MCF 10A (cell line): ENCODE measurements around the gene TAF3. TPM values are rescaled to one million over a fixed set of nuclear protein-coding genes. Genes with fewer than 3 reads are reported as not detected.

Experiments used
- BruUV-seq: library from RNA; stranded (reverse); fragments of 400-500 nt; replicated peaks from 2 replicates; lab custom pipeline; 2021; lab: Mats Ljungman, UMichigan
- CTCF ChIA-PET: fragments of 300-600 bp; sonication (Branson Sonifier 250); formaldehyde crosslinking; extraction: SDS; loops from one replicate; lab custom pipeline; 2021; ENCODE audit warnings: antibody characterized with exemption, inconsistent platforms; lab: Yijun Ruan, JAX
- POLR2A ChIA-PET: fragments of 300-600, 350-650 bp; sonication (Branson Sonifier 250); formaldehyde crosslinking; extraction: SDS; loops from one replicate; lab custom pipeline; 2020; ENCODE audit warnings: antibody characterized with exemption, inconsistent platforms; lab: Yijun Ruan, JAX
- DNase-seq: peaks from one replicate; pipeline ENCODE4 v3.0.0-alpha.2; 2018; ENCODE audit not compliant: unreplicated experiment
- H3K27ac Mint-ChIP-seq: one replicate; pipeline ENCODE4 v1.8.0; 2022; ENCODE audit warnings: mild to moderate bottlenecking, low read depth, mixed read lengths; ENCODE audit not compliant: unreplicated experiment
- H3K27me3 Mint-ChIP-seq: one replicate; pipeline ENCODE4 v1.8.0; 2022; ENCODE audit warnings: mixed read lengths; ENCODE audit not compliant: insufficient read depth, unreplicated experiment
- H3K36me3 Mint-ChIP-seq: one replicate; pipeline ENCODE4 v1.8.0; 2022; ENCODE audit warnings: mild to moderate bottlenecking, moderate library complexity, mixed read lengths; ENCODE audit not compliant: insufficient read depth, unreplicated experiment
- H3K4me1 Mint-ChIP-seq: one replicate; pipeline ENCODE4 v1.8.0; 2022; ENCODE audit warnings: mixed read lengths; ENCODE audit not compliant: insufficient read depth, unreplicated experiment
- H3K4me3 Mint-ChIP-seq: one replicate; pipeline ENCODE4 v1.8.0; 2022; ENCODE audit warnings: mild to moderate bottlenecking, moderate library complexity, mixed read lengths; ENCODE audit not compliant: unreplicated experiment
- H3K9me3 Mint-ChIP-seq: one replicate; pipeline ENCODE4 v1.8.0; 2022; ENCODE audit warnings: mixed read lengths; ENCODE audit not compliant: unreplicated experiment
- intact Hi-C: fragments of 100-400 bp; cut with micrococcal nuclease; formaldehyde crosslinking; loops from 2 replicates; pipeline ENCODE4 v1.14.1; 2022
- total RNA-seq: library from RNA; stranded (reverse); gene quantifications from 2 replicates; pipeline ENCODE4 v1.2.3, GENCODE V29; 2022
- TF ChIP-seq, protein P1 (sequence below): fragments of 200-600 bp; IDR thresholded peaks from one replicate; pipeline ENCODE4 v1.8.0; 2022; ENCODE audit warnings: antibody characterized with exemption, mild to moderate bottlenecking; ENCODE audit not compliant: unreplicated experiment

The TAF3 gene
- total RNA-seq, 1 experiment from 2014 or later, result 9.9 TPM

DNA sequence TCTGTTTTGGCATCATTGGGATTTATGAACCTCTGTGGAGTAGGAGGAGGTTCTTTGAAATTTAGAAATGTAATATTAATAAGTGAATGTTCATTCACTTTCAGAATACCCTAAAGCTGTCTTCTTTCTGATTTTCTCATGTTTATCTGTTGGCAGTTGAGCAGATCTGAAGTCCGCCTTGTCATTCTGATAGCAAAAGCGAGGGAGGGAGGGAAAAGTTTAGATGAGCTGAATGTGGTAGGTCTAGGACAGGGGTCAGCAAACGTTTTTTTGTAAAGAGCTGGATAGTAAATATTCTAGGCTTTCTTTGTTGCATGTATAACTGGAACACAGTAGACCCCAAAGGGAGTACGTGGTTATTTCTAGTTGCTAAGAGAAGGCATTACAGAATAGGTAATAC is 141.8 kb downstream of the TAF3 start:
- Mint-ChIP-seq H3K36me3 (peaks cover 9% of the 10 kb centered on the region), H3K4me1 (no peaks in the 10 kb centered on the region), H3K9me3 (no peaks in the 10 kb centered on the region), H3K27ac (no peak overlapping the region), H3K27me3 (no peaks in the 10 kb centered on the region), H3K4me3 (no peak overlapping the region)
- TF ChIP-seq, protein P1, sequence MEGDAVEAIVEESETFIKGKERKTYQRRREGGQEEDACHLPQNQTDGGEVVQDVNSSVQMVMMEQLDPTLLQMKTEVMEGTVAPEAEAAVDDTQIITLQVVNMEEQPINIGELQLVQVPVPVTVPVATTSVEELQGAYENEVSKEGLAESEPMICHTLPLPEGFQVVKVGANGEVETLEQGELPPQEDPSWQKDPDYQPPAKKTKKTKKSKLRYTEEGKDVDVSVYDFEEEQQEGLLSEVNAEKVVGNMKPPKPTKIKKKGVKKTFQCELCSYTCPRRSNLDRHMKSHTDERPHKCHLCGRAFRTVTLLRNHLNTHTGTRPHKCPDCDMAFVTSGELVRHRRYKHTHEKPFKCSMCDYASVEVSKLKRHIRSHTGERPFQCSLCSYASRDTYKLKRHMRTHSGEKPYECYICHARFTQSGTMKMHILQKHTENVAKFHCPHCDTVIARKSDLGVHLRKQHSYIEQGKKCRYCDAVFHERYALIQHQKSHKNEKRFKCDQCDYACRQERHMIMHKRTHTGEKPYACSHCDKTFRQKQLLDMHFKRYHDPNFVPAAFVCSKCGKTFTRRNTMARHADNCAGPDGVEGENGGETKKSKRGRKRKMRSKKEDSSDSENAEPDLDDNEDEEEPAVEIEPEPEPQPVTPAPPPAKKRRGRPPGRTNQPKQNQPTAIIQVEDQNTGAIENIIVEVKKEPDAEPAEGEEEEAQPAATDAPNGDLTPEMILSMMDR, result no peak
- no peak for DNase-seq
- ChIA-PET POLR2A (interaction anchor here (1.0 to 1.2 kb wide), 2 partner anchors 11 to 26 kb away, joined by 3 read pairs; no protein-coding TSS in a partner anchor), CTCF (no interaction called here)
- BruUV-seq, result no TSS peak
- intact Hi-C loops, result no loop called here

DNA sequence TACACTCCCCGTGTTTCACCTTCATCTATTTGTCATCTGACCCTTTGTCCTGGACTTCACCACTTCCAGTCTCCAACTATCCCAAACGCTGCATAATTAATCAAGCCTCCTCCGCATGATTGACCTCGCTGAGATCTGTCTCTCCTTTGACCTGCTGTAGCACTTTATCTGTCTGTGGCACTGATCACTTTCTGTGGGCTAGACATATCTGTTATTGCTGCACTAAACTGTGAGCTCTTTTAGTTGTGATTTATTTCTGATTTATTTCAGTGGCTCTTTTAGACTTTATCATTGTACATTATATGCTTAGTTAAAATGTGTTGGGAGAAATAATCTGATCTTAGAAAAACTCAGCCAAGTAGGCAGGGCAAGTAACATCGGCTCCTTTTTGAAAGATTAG is 144.3 kb downstream of the TAF3 start:
- TF ChIP-seq, protein P1, result no peak
- ChIA-PET POLR2A (no interaction called here), CTCF (no interaction called here)
- Mint-ChIP-seq H3K27ac (no peak overlapping the region), H3K4me1 (no peaks in the 10 kb centered on the region), H3K36me3 (peaks cover 9% of the 10 kb centered on the region), H3K27me3 (no peaks in the 10 kb centered on the region), H3K4me3 (no peak overlapping the region), H3K9me3 (no peaks in the 10 kb centered on the region)
- intact Hi-C loops, result no loop called here
- no TSS peak for BruUV-seq
- no peak for DNase-seq

DNA sequence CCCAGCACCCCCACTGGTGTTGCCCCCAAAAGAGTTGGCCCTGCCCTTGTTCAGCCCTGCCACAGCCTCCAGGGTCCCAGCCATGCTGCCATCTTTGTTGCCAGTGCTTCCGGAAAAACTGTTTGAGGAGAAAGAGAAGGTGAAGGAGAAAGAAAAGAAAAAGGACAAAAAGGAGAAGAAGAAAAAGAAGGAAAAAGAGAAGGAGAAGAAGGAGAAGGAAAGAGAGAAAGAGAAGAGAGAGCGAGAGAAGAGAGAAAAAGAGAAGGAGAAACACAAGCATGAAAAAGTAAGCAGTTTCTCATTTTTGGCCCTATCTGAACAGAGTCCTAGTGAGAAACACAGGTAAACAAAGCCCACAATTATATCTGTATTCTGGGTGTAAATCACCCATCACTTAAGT is 147.2 kb downstream of the TAF3 start:
- no peak overlapping the region for H3K27ac Mint-ChIP-seq
- no peak for DNase-seq
- intact Hi-C loops, result no loop called here
- H3K9me3 Mint-ChIP-seq, result no peaks in the 10 kb centered on the region
- TF ChIP-seq, protein P1, result no peak
- no peaks in the 10 kb centered on the region for H3K4me1 Mint-ChIP-seq
- H3K4me3 Mint-ChIP-seq, result no peak overlapping the region
- BruUV-seq, result no TSS peak
- ChIA-PET POLR2A (no interaction called here), CTCF (no interaction called here)
- H3K27me3 Mint-ChIP-seq, result no peaks in the 10 kb centered on the region
- H3K36me3 Mint-ChIP-seq, result peaks cover 9% of the 10 kb centered on the region

DNA sequence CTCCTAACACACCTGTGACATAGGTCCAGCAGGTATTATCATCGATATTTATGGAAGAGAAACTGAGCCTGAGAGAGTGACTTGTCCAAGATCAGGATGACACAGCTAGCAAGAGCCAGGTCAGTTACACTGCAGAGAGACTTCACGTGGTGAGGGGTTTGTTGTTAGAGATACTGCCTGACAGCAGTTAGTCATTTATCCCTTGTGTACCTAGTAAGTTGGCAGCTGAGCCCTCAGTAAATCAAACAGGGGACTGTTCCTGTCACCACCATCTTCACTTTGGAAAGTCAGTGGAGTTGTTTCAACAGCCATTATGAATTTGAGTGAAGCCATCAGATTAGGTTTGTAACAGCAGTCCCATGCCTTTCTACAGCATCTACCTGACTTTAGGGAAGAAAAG is 148.7 kb downstream of the TAF3 start:
- no peak for DNase-seq
- CTCF ChIA-PET, result no interaction called here
- TF ChIP-seq, protein P1, result no peak
- no peak overlapping the region for H3K4me3 Mint-ChIP-seq
- no peak overlapping the region for H3K27ac Mint-ChIP-seq
- BruUV-seq, result no TSS peak
- peaks cover 9% of the 10 kb centered on the region for H3K36me3 Mint-ChIP-seq
- H3K4me1 Mint-ChIP-seq, result peaks cover 4% of the 10 kb centered on the region
- intact Hi-C loops, result no loop called here
- no peaks in the 10 kb centered on the region for H3K9me3 Mint-ChIP-seq
- no peaks in the 10 kb centered on the region for H3K27me3 Mint-ChIP-seq
- POLR2A ChIA-PET, result no interaction called here
